BLaER1 (cell line): ENCODE results near the gene NIPAL4.

ENCODE experiments used
- H3K27ac ChIP-seq: shearing (Covaris generic); formaldehyde crosslinking; 2 replicates; pipeline ENCODE4 v1.8.1; 2022
- H3K27me3 ChIP-seq: shearing (Covaris generic); formaldehyde crosslinking; 2 replicates; pipeline ENCODE4 v1.8.1; 2022
- H3K36me3 ChIP-seq: shearing (Covaris generic); formaldehyde crosslinking; 2 replicates; pipeline ENCODE4 v1.8.1; 2022
- H3K4me1 ChIP-seq: shearing (Covaris generic); formaldehyde crosslinking; 2 replicates; pipeline ENCODE4 v1.8.1; 2022
- H3K4me2 ChIP-seq: shearing (Covaris generic); formaldehyde crosslinking; 2 replicates; pipeline ENCODE4 v1.8.1; 2022
- H3K4me3 ChIP-seq: shearing (Covaris generic); formaldehyde crosslinking; 2 replicates; pipeline ENCODE4 v1.8.1; 2022
- H3K9ac ChIP-seq: shearing (Covaris generic); formaldehyde crosslinking; 2 replicates; pipeline ENCODE4 v1.8.1; 2022
- H3K9me3 ChIP-seq: shearing (Covaris generic); formaldehyde crosslinking; 2 replicates; pipeline ENCODE4 v1.8.1; 2022
- H4K20me1 ChIP-seq: shearing (Covaris generic); formaldehyde crosslinking; 2 replicates; pipeline ENCODE4 v1.8.1; 2022
- Cebpa-rat ChIP-seq: shearing (Covaris generic); IDR thresholded peaks from 2 replicates; pipeline ENCODE4 v1.8.1; 2022

The NIPAL4 gene

DNA sequence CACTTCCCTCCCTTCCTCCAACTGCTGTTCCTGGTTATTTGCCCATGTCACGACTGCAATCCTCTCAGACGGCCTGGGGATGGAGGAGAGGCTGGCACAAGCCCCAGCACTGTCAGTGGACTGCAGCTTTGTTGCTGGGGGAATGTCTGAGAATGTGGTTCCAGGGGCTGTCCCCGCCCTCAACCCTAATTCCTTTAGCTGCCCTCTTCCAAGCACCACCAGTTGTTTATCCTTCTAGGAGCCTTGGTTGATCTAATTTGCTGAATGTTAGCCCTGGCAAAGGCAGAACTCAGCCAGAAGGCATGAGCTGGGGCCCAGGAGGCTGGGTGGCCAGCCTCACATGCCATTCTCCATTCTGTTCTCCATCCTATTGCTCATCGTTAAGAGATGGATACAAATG, 64.0 kb downstream of the NIPAL4 start:
- no peaks in the 10 kb centered on the region for H3K27me3 ChIP-seq
- no peaks in the 10 kb centered on the region for H3K4me1 ChIP-seq
- H3K4me2 ChIP-seq: no peak overlapping the region
- no peak overlapping the region for H3K4me3 ChIP-seq
- H3K27ac ChIP-seq: no peak overlapping the region
- no peak for TF ChIP-seq Cebpa-rat
- H3K9ac ChIP-seq: no peak overlapping the region
- peaks cover 4% of the 10 kb centered on the region; the same call in 1 of the 2 replicates for H3K36me3 ChIP-seq
- H4K20me1 ChIP-seq: no peaks in the 10 kb centered on the region
- H3K9me3 ChIP-seq: no peaks in the 10 kb centered on the region
